SK-N-SH treated with all-trans-retinoic acid at 6 μM for 48 hours (cell line): ENCODE results near the gene RNF133.

Source experiments
- GLIS3 ChIP-seq: fragments of 250-450 bp; sonication (Bioruptor Pico); IDR thresholded peaks from 2 replicates; pipeline ENCODE4 v1.5.0; 2020; ENCODE audit warnings: mild to moderate bottlenecking, moderate library complexity
- ZNF70 ChIP-seq: fragments of 450-650 bp; formaldehyde crosslinking; IDR thresholded peaks from 2 replicates; pipeline ENCODE4 v1.5.0; 2020; ENCODE audit warnings: mild to moderate bottlenecking, moderate library complexity
- ZNF8 ChIP-seq: fragments of 450-650 bp; formaldehyde crosslinking; IDR thresholded peaks from 2 replicates; pipeline ENCODE4 v1.5.0; 2020; ENCODE audit warnings: mild to moderate bottlenecking, moderate library complexity
- TF ChIP-seq, protein P1 (sequence below): fragments of 250-450 bp; sonication (Bioruptor Pico); IDR thresholded peaks from 2 replicates; pipeline ENCODE4 v1.8.0; 2020; ENCODE audit warnings: mild to moderate bottlenecking, moderate library complexity, borderline replicate concordance
- TF ChIP-seq, protein P2 (sequence below): fragments of 250-450 bp; sonication (Bioruptor Pico); IDR thresholded peaks from 2 replicates; pipeline ENCODE4 v1.5.1; 2020; ENCODE audit warnings: low read depth, mild to moderate bottlenecking, moderate library complexity

- TF ChIP-seq ZNF70 (CRISPR knock-in tag) (no peak), GLIS3 (CRISPR knock-in tag) (no peak), ZNF8 (no peak)
- TF ChIP-seq, protein P1, sequence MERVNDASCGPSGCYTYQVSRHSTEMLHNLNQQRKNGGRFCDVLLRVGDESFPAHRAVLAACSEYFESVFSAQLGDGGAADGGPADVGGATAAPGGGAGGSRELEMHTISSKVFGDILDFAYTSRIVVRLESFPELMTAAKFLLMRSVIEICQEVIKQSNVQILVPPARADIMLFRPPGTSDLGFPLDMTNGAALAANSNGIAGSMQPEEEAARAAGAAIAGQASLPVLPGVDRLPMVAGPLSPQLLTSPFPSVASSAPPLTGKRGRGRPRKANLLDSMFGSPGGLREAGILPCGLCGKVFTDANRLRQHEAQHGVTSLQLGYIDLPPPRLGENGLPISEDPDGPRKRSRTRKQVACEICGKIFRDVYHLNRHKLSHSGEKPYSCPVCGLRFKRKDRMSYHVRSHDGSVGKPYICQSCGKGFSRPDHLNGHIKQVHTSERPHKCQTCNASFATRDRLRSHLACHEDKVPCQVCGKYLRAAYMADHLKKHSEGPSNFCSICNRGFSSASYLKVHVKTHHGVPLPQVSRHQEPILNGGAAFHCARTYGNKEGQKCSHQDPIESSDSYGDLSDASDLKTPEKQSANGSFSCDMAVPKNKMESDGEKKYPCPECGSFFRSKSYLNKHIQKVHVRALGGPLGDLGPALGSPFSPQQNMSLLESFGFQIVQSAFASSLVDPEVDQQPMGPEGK (CRISPR knock-in tag) = no peak
- TF ChIP-seq, protein P2, sequence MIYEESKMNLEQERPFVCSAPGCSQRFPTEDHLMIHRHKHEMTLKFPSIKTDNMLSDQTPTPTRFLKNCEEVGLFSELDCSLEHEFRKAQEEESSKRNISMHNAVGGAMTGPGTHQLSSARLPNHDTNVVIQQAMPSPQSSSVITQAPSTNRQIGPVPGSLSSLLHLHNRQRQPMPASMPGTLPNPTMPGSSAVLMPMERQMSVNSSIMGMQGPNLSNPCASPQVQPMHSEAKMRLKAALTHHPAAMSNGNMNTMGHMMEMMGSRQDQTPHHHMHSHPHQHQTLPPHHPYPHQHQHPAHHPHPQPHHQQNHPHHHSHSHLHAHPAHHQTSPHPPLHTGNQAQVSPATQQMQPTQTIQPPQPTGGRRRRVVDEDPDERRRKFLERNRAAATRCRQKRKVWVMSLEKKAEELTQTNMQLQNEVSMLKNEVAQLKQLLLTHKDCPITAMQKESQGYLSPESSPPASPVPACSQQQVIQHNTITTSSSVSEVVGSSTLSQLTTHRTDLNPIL (CRISPR knock-in tag) = no peak
Measured at GRCh38 chr7:122710916-122711315, 12.0 kb upstream of the RNF133 start.
